Bronchial epithelial cell (primary cell): ENCODE data around the gene ADCY9. TPM values are rescaled to one million over a fixed set of nuclear protein-coding genes. Genes with fewer than 3 reads are reported as not detected.

ENCODE experiments used
- DNase-seq: peaks from one replicate; pipeline ENCODE4 v3.0.0-alpha.2; 2010; ENCODE audit warnings: low read depth
- FAIRE-seq: peaks from 2 replicates; lab custom pipeline; 2011; peaks lifted over from hg19 to GRCh38; lab: Jason Lieb, UNC
- H3K27me3 ChIP-seq: 2 replicates; pipeline ENCODE4 v1.5.1; 2011; ENCODE audit warnings: low read length; ENCODE audit not compliant: control insufficient read depth, insufficient read depth
- H3K36me3 ChIP-seq: 2 replicates; pipeline ENCODE4 v1.5.1; 2011; ENCODE audit warnings: low read length; ENCODE audit not compliant: control insufficient read depth, insufficient read depth
- H3K4me3 ChIP-seq: 2 replicates; pipeline ENCODE4 v1.5.1; 2011; ENCODE audit warnings: mild to moderate bottlenecking, low read depth, low read length, control low read depth
- CTCF ChIP-seq: IDR thresholded peaks from 2 replicates; pipeline ENCODE4 v1.5.1; 2011; ENCODE audit warnings: mild to moderate bottlenecking, moderate library complexity, low read length, control low read depth, inconsistent platforms; ENCODE audit not compliant: insufficient read depth, severe bottlenecking
- total RNA-seq: library from RNA; depleted of rRNA; stranded (reverse); fragments of >200 nt; gene quantifications from 2 replicates; pipeline ENCODE4 v1.2.1, GENCODE V29; 2014

The ADCY9 gene
- total RNA-seq, 1 donor from 2014 or later: 11.3 TPM

GRCh38 chr16:3912897-3913296, 203.3 kb downstream of the ADCY9 start:
- H3K36me3 ChIP-seq: no peaks in the 10 kb centered on the region
- no peak for TF ChIP-seq CTCF
- H3K4me3 ChIP-seq: no peak overlapping the region
- no peak for FAIRE-seq
- H3K27me3 ChIP-seq: no peaks in the 10 kb centered on the region
- DNase-seq: no peak

Other genes with a start within 250 kb of the ADCY9 start
- gene CREBBP, start 235.7 kb downstream of the ADCY9 start, total RNA-seq: 7.4 and 12.8 TPM in 2 replicates
- not detected in 2 replicates for gene SRL, start 125.6 kb upstream of the ADCY9 start, total RNA-seq
- gene TFAP4, start 156.6 kb upstream of the ADCY9 start, total RNA-seq: 3.7 and 11.8 TPM in 2 replicates
- gene GLIS2, start 199.6 kb upstream of the ADCY9 start, total RNA-seq: 0.53 and 0.77 TPM in 2 replicates
- gene PAM16, start 234.9 kb upstream of the ADCY9 start, total RNA-seq: 50.3 and 54.8 TPM in 2 replicates